GM12873 (cell line): ENCODE data around the gene PRDM7.

Experiments used
- CTCF ChIP-seq: IDR thresholded peaks from 2 replicates; pipeline ENCODE4 v1.5.1; 2012; ENCODE audit warnings: low read depth, mild to moderate bottlenecking, moderate library complexity, low read length, control low read depth; ENCODE audit not compliant: insufficient read depth; ENCODE audit errors: missing control alignments

The PRDM7 gene

GRCh38 chr16:90048737-90049330 is 28.3 kb downstream of the PRDM7 start:
- TF ChIP-seq CTCF = no peak

- no peak for TF ChIP-seq CTCF
These were observed 28.8 kb downstream of the PRDM7 start for GRCh38 chr16:90048347-90048722.

- TF ChIP-seq CTCF = no peak
These were observed 29.3 kb downstream of the PRDM7 start for GRCh38 chr16:90047714-90048346.

GRCh38 chr16:90046971-90047713 is 30.0 kb downstream of the PRDM7 start:
- no peak for TF ChIP-seq CTCF

- no peak for TF ChIP-seq CTCF
These were observed 30.8 kb downstream of the PRDM7 start for GRCh38 chr16:90046122-90046970.

GRCh38 chr16:90044111-90044551 is 33.0 kb downstream of the PRDM7 start:
- no peak for TF ChIP-seq CTCF
